Naive B cell (primary cell): ENCODE results near the gene ITIH2. TPM values are rescaled to one million over a fixed set of nuclear protein-coding genes. Genes with fewer than 3 reads are reported as not detected.
A peak's percentile ranks its signal among the peaks of the same experiment; 100 is the strongest.
"Not testable (repeated sequence)": the region's sequence is repeated elsewhere in the genome, so short reads cannot be mapped to it uniquely, and the experiment has no call there.

ENCODE experiments used
- ATAC-seq, 2 donors: fragments of 150-1000 bp; cut with Tn5 transposase; 2 replicates each; pipeline ENCODE4 v1.10.0; 2021; ENCODE audit warnings: low read depth in 2 of 2, mild to moderate bottlenecking in 2 of 2, moderate library complexity in 2 of 2
- DNase-seq: peaks from one replicate; pipeline ENCODE4 v3.0.0; 2022
- H3K27ac Mint-ChIP-seq, 6 donors: one replicate each; pipeline ENCODE4 v1.8.0; 2020 to 2022; ENCODE audit warnings: mild to moderate bottlenecking in 6 of 6, mixed read lengths in 6 of 6, moderate library complexity in 5 of 6, inconsistent platforms in 2 of 6
- H3K27me3 Mint-ChIP-seq, 3 donors: one replicate each; pipeline ENCODE4 v1.8.0; 2021 to 2022; ENCODE audit warnings: mixed read lengths in 3 of 3, mild to moderate bottlenecking in 1 of 3
- H3K36me3 Mint-ChIP-seq, 2 donors: one replicate each; pipeline ENCODE4 v1.8.0; 2020 to 2022; ENCODE audit warnings: mixed read lengths in 2 of 2, inconsistent platforms in 1 of 2, mild to moderate bottlenecking in 1 of 2
- H3K4me1 Mint-ChIP-seq, 3 donors: one replicate each; pipeline ENCODE4 v1.8.0; 2020 to 2022; ENCODE audit warnings: mixed read lengths in 3 of 3, inconsistent platforms in 1 of 3, mild to moderate bottlenecking in 1 of 3, moderate library complexity in 1 of 3
- H3K4me3 Mint-ChIP-seq, 8 donors: one replicate each; pipeline ENCODE4 v1.8.0; 2020 to 2022; ENCODE audit warnings: mild to moderate bottlenecking in 8 of 8, mixed read lengths in 8 of 8, moderate library complexity in 8 of 8, inconsistent platforms in 2 of 8
- H3K9me3 Mint-ChIP-seq, 7 donors: one replicate each; pipeline ENCODE4 v1.8.0; 2020 to 2022; ENCODE audit warnings: mixed read lengths in 7 of 7, mild to moderate bottlenecking in 5 of 7, inconsistent platforms in 2 of 7, moderate library complexity in 1 of 7
- polyA plus RNA-seq, 6 donors: library from polyadenylated mRNA; unstranded; fragments of 300-500 nt; fragmentation: Illumina TruSeq; gene quantifications; one replicate each; pipeline ENCODE4 v1.2.3, GENCODE V29; 2021; ENCODE audit warnings: low read depth in 6 of 6

Gene ITIH2
- polyA plus RNA-seq, 6 donors from 2014 or later, result not detected

- H3K9me3 Mint-ChIP-seq, result no peaks in the 10 kb centered on the region
- peaks cover 15 to 18% (median 17%) of the 10 kb centered on the region in 3 donors for H3K4me1 Mint-ChIP-seq
- no peaks in the 10 kb centered on the region for H3K27me3 Mint-ChIP-seq
- no peak overlapping the region for H3K27ac Mint-ChIP-seq
- no peak for DNase-seq
- peaks cover 38 to 44% of the 10 kb centered on the region in 2 donors for H3K36me3 Mint-ChIP-seq
- H3K4me3 Mint-ChIP-seq, result no peak overlapping the region
- no peak for ATAC-seq
These were observed 73.7 kb downstream of the ITIH2 start for GRCh38 chr10:7776777-7777176.

- not testable (repeated sequence) for DNase-seq, H3K4me3 Mint-ChIP-seq, H3K27ac Mint-ChIP-seq, ATAC-seq, H3K9me3 Mint-ChIP-seq, H3K27me3 Mint-ChIP-seq
- Mint-ChIP-seq H3K4me1 (peaks cover 13 to 26% (median 14%) of the 10 kb centered on the region in 3 donors), H3K36me3 (peaks cover 18 to 24% of the 10 kb centered on the region in 2 donors)
These were observed 79.1 kb downstream of the ITIH2 start for GRCh38 chr10:7782194-7782593.

GRCh38 chr10:7786430-7786829 lies 83.3 kb downstream of the ITIH2 start:
- ATAC-seq, result no peak
- peaks cover 0 to 4% of the 10 kb centered on the region in 2 donors for H3K36me3 Mint-ChIP-seq
- no peak overlapping the region for H3K4me3 Mint-ChIP-seq
- DNase-seq, result no peak
- H3K4me1 Mint-ChIP-seq, result peaks cover 22 to 54% (median 26%) of the 10 kb centered on the region in 3 donors
- H3K27ac Mint-ChIP-seq, result no peak overlapping the region
- no peaks in the 10 kb centered on the region for H3K9me3 Mint-ChIP-seq
- no peaks in the 10 kb centered on the region for H3K27me3 Mint-ChIP-seq

GRCh38 chr10:7787150-7787856 lies 84.2 kb downstream of the ITIH2 start:
- no peak overlapping the region for H3K4me3 Mint-ChIP-seq
- H3K27ac Mint-ChIP-seq, result no peak overlapping the region
- H3K27me3 Mint-ChIP-seq, result no peaks in the 10 kb centered on the region
- H3K9me3 Mint-ChIP-seq, result no peaks in the 10 kb centered on the region
- peaks cover 0 to 4% of the 10 kb centered on the region in 2 donors for H3K36me3 Mint-ChIP-seq
- no peak for DNase-seq
- no peak for ATAC-seq
- peaks cover 23 to 62% (median 33%) of the 10 kb centered on the region in 3 donors for H3K4me1 Mint-ChIP-seq

- DNase-seq, result peak; percentile 97
- Mint-ChIP-seq H3K27ac (peak within 1 kb of the TSS in 2 of 6 donors; percentile 87 to 88), H3K9me3 (no peaks in the 10 kb centered on the region)
These were observed 84.9 kb downstream of the ITIH2 start, which contains the start of the genes ATP5F1C and KIN for GRCh38 chr10:7787857-7788638. TSS of gene ATP5F1C (plus strand) at chr10:7788177. CDS start at chr10:7788208, 31 bp downstream. TSS of gene KIN (minus strand) at chr10:7787993. CDS start at chr10:7787933, 60 bp downstream.

GRCh38 chr10:7788639-7789286 lies 85.6 kb downstream of the ITIH2 start:
- no peaks in the 10 kb centered on the region for H3K27me3 Mint-ChIP-seq
- H3K9me3 Mint-ChIP-seq, result no peaks in the 10 kb centered on the region
- H3K27ac Mint-ChIP-seq, result peak overlapping the region in 2 of 6 donors; percentile 87 to 88
- no peak for ATAC-seq
- no peak overlapping the region for H3K4me3 Mint-ChIP-seq
- H3K4me1 Mint-ChIP-seq, result peaks cover 23 to 68% (median 43%) of the 10 kb centered on the region in 3 donors
- no peak for DNase-seq
- H3K36me3 Mint-ChIP-seq, result no peaks in the 10 kb centered on the region

More at GRCh38 chr10:7787857-7788638, 84.9 kb downstream of the ITIH2 start, which contains the start of the genes ATP5F1C and KIN:
- Mint-ChIP-seq H3K36me3 (peaks cover 0 to 4% of the 10 kb centered on the region in 2 donors), H3K4me3 (no peak within 1 kb of the TSS), H3K4me1 (peaks cover 27 to 69% (median 41%) of the 10 kb centered on the region in 3 donors), H3K27me3 (no peaks in the 10 kb centered on the region)
- ATAC-seq, result peak; percentile 92 to 94

- Mint-ChIP-seq H3K27ac (peak overlapping the region in 1 of 6 donors; percentile 87), H3K36me3 (no peaks in the 10 kb centered on the region), H3K4me1 (peaks cover 27 to 68% (median 49%) of the 10 kb centered on the region in 3 donors), H3K27me3 (no peaks in the 10 kb centered on the region), H3K9me3 (no peaks in the 10 kb centered on the region), H3K4me3 (peak overlapping the region in 2 of 8 donors; percentile 67 to 73)
- no peak for DNase-seq
- no peak for ATAC-seq
These were observed 86.3 kb downstream of the ITIH2 start for GRCh38 chr10:7789390-7789789.

- ATAC-seq (no peak), DNase-seq (no peak)
- Mint-ChIP-seq H3K9me3 (no peaks in the 10 kb centered on the region), H3K27me3 (no peaks in the 10 kb centered on the region), H3K27ac (peak overlapping the region in 2 of 6 donors; percentile 4 to 14), H3K4me1 (peaks cover 37 to 65% (median 57%) of the 10 kb centered on the region in 3 donors), H3K4me3 (peak overlapping the region in 1 of 8 donors; percentile 8), H3K36me3 (peaks cover 0 to 9% of the 10 kb centered on the region in 2 donors)
These were observed 89.4 kb downstream of the ITIH2 start for GRCh38 chr10:7792541-7792940.

- DNase-seq (no peak), ATAC-seq (no peak)
- no peak overlapping the region for H3K4me3 Mint-ChIP-seq
- no peak overlapping the region for H3K27ac Mint-ChIP-seq
- H3K36me3 Mint-ChIP-seq, result peaks cover 0 to 10% of the 10 kb centered on the region in 2 donors
- peaks cover 33 to 54% (median 51%) of the 10 kb centered on the region in 3 donors for H3K4me1 Mint-ChIP-seq
- no peaks in the 10 kb centered on the region for H3K27me3 Mint-ChIP-seq
- H3K9me3 Mint-ChIP-seq, result no peaks in the 10 kb centered on the region
These were observed 91.3 kb downstream of the ITIH2 start for GRCh38 chr10:7794251-7795026.

GRCh38 chr10:7795605-7796004 lies 92.5 kb downstream of the ITIH2 start:
- Mint-ChIP-seq H3K4me3 (peak overlapping the region in 1 of 8 donors; percentile 49), H3K27ac (no peak overlapping the region), H3K9me3 (no peaks in the 10 kb centered on the region), H3K27me3 (no peaks in the 10 kb centered on the region), H3K4me1 (peaks cover 28 to 45% (median 44%) of the 10 kb centered on the region in 3 donors), H3K36me3 (peaks cover 0 to 17% of the 10 kb centered on the region in 2 donors)
- DNase-seq (no peak), ATAC-seq (no peak)

GRCh38 chr10:7797582-7797981 lies 94.5 kb downstream of the ITIH2 start:
- peaks cover 0 to 25% of the 10 kb centered on the region in 2 donors for H3K36me3 Mint-ChIP-seq
- H3K27ac Mint-ChIP-seq, result peak overlapping the region in 1 of 6 donors; percentile 58
- no peak overlapping the region for H3K4me3 Mint-ChIP-seq

More at GRCh38 chr10:7797582-7797981, 94.5 kb downstream of the ITIH2 start:
- DNase-seq (no peak), ATAC-seq (no peak)
- no peaks in the 10 kb centered on the region for H3K27me3 Mint-ChIP-seq
- H3K9me3 Mint-ChIP-seq, result no peaks in the 10 kb centered on the region
- H3K4me1 Mint-ChIP-seq, result peaks cover 21 to 28% (median 27%) of the 10 kb centered on the region in 3 donors
